K562 (cell line): ENCODE measurements around the gene FBXW11.

Source experiments
- CTCF ChIP-seq, 3 experiments: IDR thresholded peaks in 2 of 3; conservative IDR thresholded peaks in 1 of 3; 2 replicates each; pipeline ENCODE4 v1.5.1; 2011 to 2012; ENCODE audit warnings: low read length in 3 of 3, mild to moderate bottlenecking in 3 of 3, control low read depth in 2 of 3, improper control_type of control experiment in 1 of 3, inconsistent platforms in 1 of 3, low read depth in 1 of 3, mixed read lengths in 1 of 3, moderate library complexity in 1 of 3; ENCODE audit not compliant: insufficient read depth in 2 of 3
- EZH2 ChIP-seq: IDR thresholded peaks from 2 replicates; pipeline ENCODE4 v1.6.1; 2012; ENCODE audit warnings: low read depth, mild to moderate bottlenecking, inconsistent platforms, low read length, borderline replicate concordance
- PHB2 ChIP-seq: fragments of 450-650 bp; IDR thresholded peaks from 2 replicates; pipeline ENCODE4 v1.6.1; 2017; ENCODE audit warnings: low read depth
- REST ChIP-seq, 2 experiments: fragments of 450-650 bp; formaldehyde crosslinking in 1 of 2; IDR thresholded peaks; 2 replicates each; pipeline versions ENCODE4 v1.4.0 to v1.6.1; 2014 to 2020; ENCODE audit warnings: mild to moderate bottlenecking in 2 of 2, borderline replicate concordance in 1 of 2, low read depth in 1 of 2
- SMAD3 ChIP-seq: fragments of 450-650 bp; formaldehyde crosslinking; conservative IDR thresholded peaks from 2 replicates; pipeline ENCODE4 v1.4.0; 2020; ENCODE audit warnings: mild to moderate bottlenecking
- ZNF274 ChIP-seq: IDR thresholded peaks from 2 replicates; pipeline ENCODE4 v1.6.1; 2011; ENCODE audit warnings: low read depth, mild to moderate bottlenecking, low read length, moderate library complexity, borderline replicate concordance

GRCh38 chr5:172005708-172006320 is 624 bp downstream of the FBXW11 start:
- TF ChIP-seq EZH2 (no peak), PHB2 (no peak), CTCF (IDR thresholded peaks at IDR 0.05 in 2 of 3, conservative IDR thresholded peaks at IDR 0.05 in 1 of 3; ENCODE audit: insufficient read depth in 2 of 3, low read depth in 1 of 3, low read length in 3 of 3) (no peak), ZNF274 (no peak), SMAD3 (CRISPR knock-in tag) (no peak), REST (IDR thresholded peaks at IDR 0.05; ENCODE audit: borderline replicate concordance) (no peak), REST (CRISPR knock-in tag; IDR thresholded peaks at IDR 0.05; ENCODE audit: low read depth) (no peak)
